Endothelial cell of umbilical vein (primary cell): ENCODE results near the gene PON1. TPM values are rescaled to one million over a fixed set of nuclear protein-coding genes. Genes with fewer than 3 reads are reported as not detected.

Experiments used
- BruUV-seq: library from RNA; stranded (reverse); fragments of 400-500 nt; replicated peaks from 2 replicates; lab custom pipeline; 2021; lab: Mats Ljungman, UMichigan
- CTCF ChIA-PET: fragments of 300-600, 350-600 bp; sonication (Branson Sonifier 250); formaldehyde crosslinking; loops from one replicate; lab custom pipeline; 2021; ENCODE audit warnings: antibody characterized with exemption, inconsistent platforms; lab: Charles Lee
- POLR2A ChIA-PET: fragments of 300-600, 350-600 bp; sonication (Branson Sonifier 250); formaldehyde crosslinking; loops from one replicate; lab custom pipeline; 2021; ENCODE audit warnings: antibody characterized with exemption, inconsistent platforms; lab: Charles Lee
- DNase-seq: peaks from one replicate; pipeline ENCODE4 v3.0.0-alpha.2; 2011; ENCODE audit warnings: low read depth, low spot score
- FAIRE-seq: peaks from 2 replicates; lab custom pipeline; 2011; peaks lifted over from hg19 to GRCh38; lab: Jason Lieb, UNC
- H2AFZ ChIP-seq: 2 replicates; pipeline ENCODE4 v1.6.0; 2012; ENCODE audit warnings: low read depth, low read length, control low read depth, inconsistent platforms
- H3K27ac ChIP-seq: 2 replicates; pipeline ENCODE4 v1.5.1; 2011; ENCODE audit warnings: low read depth, mild to moderate bottlenecking, control low read depth, low read length, moderate library complexity; ENCODE audit not compliant: insufficient read depth
- H3K27me3 ChIP-seq, 2 experiments: 2 replicates each; pipeline versions ENCODE4 v1.6.0 to v1.6.1; 2011; ENCODE audit warnings: low read length in 2 of 2, mixed read lengths in 1 of 2; ENCODE audit not compliant: control insufficient read depth in 2 of 2, insufficient read depth in 2 of 2
- H3K36me3 ChIP-seq, 2 experiments: 2 replicates in 1 of 2; 3 replicates in 1 of 2; pipeline ENCODE4 v1.5.1; 2011; ENCODE audit warnings: low read length in 2 of 2, mild to moderate bottlenecking in 1 of 2, moderate library complexity in 1 of 2; ENCODE audit not compliant: control insufficient read depth in 2 of 2, insufficient read depth in 2 of 2; ENCODE audit errors: extremely low read depth in 1 of 2
- H3K4me1 ChIP-seq: 3 replicates; pipeline ENCODE4 v1.5.1; 2011; ENCODE audit warnings: mild to moderate bottlenecking, low read length; ENCODE audit not compliant: control insufficient read depth, insufficient read depth; ENCODE audit errors: extremely low read depth
- H3K4me2 ChIP-seq: 2 replicates; pipeline ENCODE4 v1.6.1; 2011; ENCODE audit warnings: low read length, control low read depth, mixed read lengths; ENCODE audit not compliant: insufficient read depth
- H3K4me3 ChIP-seq, 3 experiments: fragments of 200-600 bp in 1 of 3; sonication (generic), shearing (Covaris generic) in 1 of 3; replicated peaks in 1 of 3; 2 replicates each; pipeline ENCODE4 v1.5.1; 2011 to 2016; ENCODE audit warnings: control low read depth in 3 of 3, low read length in 3 of 3, mild to moderate bottlenecking in 2 of 3, inconsistent platforms in 1 of 3, low read depth in 1 of 3, moderate library complexity in 1 of 3; ENCODE audit not compliant: insufficient read depth in 1 of 3
- H3K79me2 ChIP-seq: 2 replicates; pipeline ENCODE4 v1.6.0; 2012; ENCODE audit warnings: low read length, inconsistent platforms; ENCODE audit not compliant: control insufficient read depth, insufficient read depth
- H3K9ac ChIP-seq: replicated peaks from 2 replicates; pipeline ENCODE3; 2011; ENCODE audit warnings: low read length, control low read depth; ENCODE audit not compliant: insufficient read depth; ENCODE audit errors: extremely low read depth
- H3K9me1 ChIP-seq: replicated peaks from 3 replicates; pipeline ENCODE4 v1.6.0; 2011; ENCODE audit warnings: mild to moderate bottlenecking, low read length; ENCODE audit not compliant: control insufficient read depth, insufficient read depth; ENCODE audit errors: extremely low read depth
- H3K9me3 ChIP-seq: replicated peaks from 2 replicates; pipeline ENCODE4 v1.5.1; 2012; ENCODE audit warnings: low read length, inconsistent platforms; ENCODE audit not compliant: control insufficient read depth, insufficient read depth
- H4K20me1 ChIP-seq: replicated peaks from 2 replicates; pipeline ENCODE3; 2011; ENCODE audit warnings: mild to moderate bottlenecking, low read length; ENCODE audit not compliant: control insufficient read depth, insufficient read depth; ENCODE audit errors: extremely low read depth
- CTCF ChIP-seq, 2 donors: IDR thresholded peaks; 1 replicate in 1 of 2; 2 replicates in 1 of 2; pipeline ENCODE4 v1.5.1; 2011; ENCODE audit warnings: low read length in 2 of 2, mild to moderate bottlenecking in 2 of 2, moderate library complexity in 2 of 2, control low read depth in 1 of 2, inconsistent platforms in 1 of 2, low read depth in 1 of 2; ENCODE audit not compliant: insufficient read depth in 1 of 2; ENCODE audit errors: extremely low read depth in 1 of 2
- EZH2 ChIP-seq: IDR thresholded peaks from 2 replicates; pipeline ENCODE4 v1.6.1; 2012; ENCODE audit warnings: borderline replicate concordance, low read depth, mild to moderate bottlenecking, moderate library complexity, low read length, inconsistent platforms; ENCODE audit not compliant: severe bottlenecking
- FOS ChIP-seq: IDR thresholded peaks from 2 replicates; pipeline ENCODE4 v1.6.1; 2011; ENCODE audit warnings: mild to moderate bottlenecking, low read length, moderate library complexity, borderline replicate concordance; ENCODE audit not compliant: insufficient read depth
- GATA2 ChIP-seq: IDR thresholded peaks from 2 replicates; pipeline ENCODE4 v1.7.0; 2011; ENCODE audit warnings: low read depth, mild to moderate bottlenecking, moderate library complexity, mixed read lengths, low read length; ENCODE audit not compliant: insufficient read length, insufficient read depth
- JUN ChIP-seq: IDR thresholded peaks from 2 replicates; pipeline ENCODE4 v1.6.1; 2011; ENCODE audit warnings: borderline replicate concordance, low read depth; ENCODE audit not compliant: insufficient read length, insufficient read depth
- MAX ChIP-seq: IDR thresholded peaks from 2 replicates; pipeline ENCODE4 v1.6.1; 2011; ENCODE audit not compliant: insufficient read depth, insufficient read length
- MYC ChIP-seq: IDR thresholded peaks from one replicate; pipeline ENCODE4 v1.6.1; 2011; ENCODE audit warnings: mild to moderate bottlenecking, low read depth, low read length
- POLR2A ChIP-seq: IDR thresholded peaks from 2 replicates; pipeline ENCODE4 v1.6.1; 2012; ENCODE audit warnings: low read depth, mild to moderate bottlenecking, control low read depth, low read length
- POLR2AphosphoS5 ChIP-seq: IDR thresholded peaks from 2 replicates; pipeline ENCODE4 v1.6.1; 2012; ENCODE audit warnings: low read depth, mild to moderate bottlenecking, control low read depth, low read length, moderate library complexity; ENCODE audit not compliant: insufficient read depth
- dilution Hi-C: fragments of 300-500 bp; cut with MboI; formaldehyde crosslinking; loops from one replicate; pipeline ENCODE4 v1.15.0; 2019; ENCODE audit warnings: low sequenced_read_pairs; ENCODE audit not compliant: extremely low pct_ligation_motif_present
- intact Hi-C: fragments of 100-400 bp; cut with micrococcal nuclease; formaldehyde crosslinking; loops from one replicate; pipeline ENCODE4 v1.10.0; 2022
- polyA plus RNA-seq, 4 experiments: library from polyadenylated mRNA; depleted of rRNA in 3 of 4; stranded (reverse) in 3 of 4; unstranded in 1 of 4; fragments of >200 nt; gene quantifications; 2 replicates each; pipeline versions ENCODE4 v1.2.1 to v1.2.3, GENCODE V29; 2011 to 2012; ENCODE audit warnings: missing spikeins in 1 of 4
- total RNA-seq: library from RNA; stranded (reverse); gene quantifications from 2 replicates; pipeline ENCODE4 v1.2.3, GENCODE V29; 2021

The PON1 gene
- total and polyA plus RNA-seq, 2 donors (not counting 3 experiments of a cell fraction or from before 2014, with no cell fraction given) = not detected

DNA sequence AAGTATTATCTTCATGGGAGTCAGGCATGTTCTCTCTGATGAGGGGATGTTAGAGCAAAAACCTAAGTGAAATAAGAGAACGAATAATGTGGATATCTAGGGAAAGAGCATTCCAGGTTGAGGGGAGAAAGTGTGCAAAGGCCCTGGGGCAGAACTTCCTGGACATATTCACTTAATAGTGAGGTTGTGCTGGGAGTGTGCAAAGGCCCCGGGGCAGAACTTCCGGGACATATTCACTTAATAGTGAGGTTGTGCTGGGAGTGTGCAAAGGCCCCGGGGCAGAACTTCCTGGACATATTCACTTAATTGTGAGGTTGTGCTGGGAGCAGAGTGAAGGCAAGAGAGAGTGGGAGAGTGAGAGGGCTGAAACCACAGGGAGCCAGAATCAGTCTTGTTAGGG is 11.8 kb downstream of the PON1 start:
- no peak overlapping the region for H3K9ac ChIP-seq
- POLR2A ChIA-PET = no interaction called here
- H3K4me2 ChIP-seq = no peak overlapping the region
- H3K9me1 ChIP-seq = no peaks in the 10 kb centered on the region
- H3K27ac ChIP-seq = no peak overlapping the region
- CTCF ChIA-PET = no interaction called here
- H2AFZ ChIP-seq = no peak overlapping the region
- dilution Hi-C loops = no loop called here
- no peaks in the 10 kb centered on the region for H4K20me1 ChIP-seq
- H3K79me2 ChIP-seq = no peaks in the 10 kb centered on the region
- H3K4me1 ChIP-seq = no peaks in the 10 kb centered on the region
- TF ChIP-seq POLR2AphosphoS5 = no peak
- no peak for TF ChIP-seq EZH2
- no peak for TF ChIP-seq GATA2
- no peak for TF ChIP-seq FOS
- TF ChIP-seq CTCF (IDR thresholded peaks at IDR 0.05; ENCODE audit: extremely low read depth in 1 of 2, insufficient read depth in 1 of 2, low read depth in 1 of 2, low read length in 2 of 2) = no peak
- TF ChIP-seq POLR2A = no peak
- TF ChIP-seq MAX = no peak
- no peak for TF ChIP-seq JUN
- no peak for TF ChIP-seq MYC
- H3K27me3 ChIP-seq = no peaks in the 10 kb centered on the region
- H3K36me3 ChIP-seq = no peaks in the 10 kb centered on the region
- H3K4me3 ChIP-seq = no peak overlapping the region
- intact Hi-C loops = no loop called here
- DNase-seq (no peak), FAIRE-seq (no peak)
- no TSS peak for BruUV-seq
- no peaks in the 10 kb centered on the region for H3K9me3 ChIP-seq
